Activated CD8-positive, alpha-beta memory T cell treated with anti-CD3 and anti-CD28 coated beads for 48 hours (primary cell): ENCODE measurements around the gene OAS3.
"Not testable (repeated sequence)": the region's sequence is repeated elsewhere in the genome, so short reads cannot be mapped to it uniquely, and the experiment has no call there.

Source experiments
- DNase-seq, 3 experiments: peaks; one replicate each; pipeline ENCODE4 v3.0.0-alpha.2; 2020; ENCODE audit warnings: low read depth in 2 of 3, low spot score in 2 of 3

Gene OAS3

GRCh38 chr12:112926416-112927033, 11.7 kb upstream of the OAS3 start:
- DNase-seq = not testable (repeated sequence)

- no peak for DNase-seq
Observed at GRCh38 chr12:112927475-112927874, 10.8 kb upstream of the OAS3 start.

- no peak for DNase-seq
Observed at GRCh38 chr12:112927925-112928324, 10.3 kb upstream of the OAS3 start.

- DNase-seq = no peak
Observed at GRCh38 chr12:112928978-112929377, 9.3 kb upstream of the OAS3 start.

- DNase-seq = no peak
Observed at GRCh38 chr12:112929715-112930114, 8.6 kb upstream of the OAS3 start.

GRCh38 chr12:112930350-112930749, 7.9 kb upstream of the OAS3 start:
- no peak for DNase-seq

GRCh38 chr12:112932485-112933128, 5.7 kb upstream of the OAS3 start:
- DNase-seq = no peak

- no peak for DNase-seq
Observed at GRCh38 chr12:112933129-112933505, 5.2 kb upstream of the OAS3 start.

- DNase-seq = no peak
Observed at GRCh38 chr12:112936264-112936663, 2.0 kb upstream of the OAS3 start.

GRCh38 chr12:112936927-112937326, 1.3 kb upstream of the OAS3 start:
- DNase-seq = no peak

GRCh38 chr12:112938751-112939150, 477 bp downstream of the OAS3 start:
- DNase-seq = no peak

GRCh38 chr12:112939761-112940381, 1.6 kb downstream of the OAS3 start:
- no peak for DNase-seq

- DNase-seq = no peak
Observed at GRCh38 chr12:112941528-112942335, 3.5 kb downstream of the OAS3 start.

GRCh38 chr12:112942572-112942971, 4.3 kb downstream of the OAS3 start:
- no peak for DNase-seq

- no peak for DNase-seq
Observed at GRCh38 chr12:112944024-112944690, 5.9 kb downstream of the OAS3 start.

GRCh38 chr12:112945515-112945914, 7.2 kb downstream of the OAS3 start:
- DNase-seq = no peak

GRCh38 chr12:112946236-112947000, 8.1 kb downstream of the OAS3 start:
- no peak for DNase-seq

- DNase-seq = no peak
Observed at GRCh38 chr12:112947314-112947713, 9.0 kb downstream of the OAS3 start.

GRCh38 chr12:112947761-112948160, 9.5 kb downstream of the OAS3 start:
- no peak for DNase-seq

GRCh38 chr12:112948806-112949205, 10.5 kb downstream of the OAS3 start:
- no peak for DNase-seq

GRCh38 chr12:112950701-112951100, 12.4 kb downstream of the OAS3 start:
- DNase-seq = no peak
